PFSK-1 (cell line): ENCODE results near the gene LDLRAD3.

Experiments
- FOXP2 ChIP-seq: optimal IDR thresholded peaks from 2 replicates; pipeline ENCODE3; 2011; ENCODE audit warnings: borderline replicate concordance, control low read depth, inconsistent platforms; ENCODE audit not compliant: insufficient read depth; ENCODE audit errors: extremely low read length, extremely low read depth
- POLR2AphosphoS5 ChIP-seq: IDR thresholded peaks from 2 replicates; pipeline ENCODE4 v1.6.1; 2012; ENCODE audit warnings: low read depth, mild to moderate bottlenecking, control low read depth, low read length, moderate library complexity
- REST ChIP-seq, 2 experiments: IDR thresholded peaks; 2 replicates each; pipeline versions ENCODE4 v1.6.1 to v1.8.0; 2011 to 2012; ENCODE audit warnings: low read depth in 2 of 2, low read length in 2 of 2, control low read depth in 1 of 2, inconsistent platforms in 1 of 2, mild to moderate bottlenecking in 1 of 2, moderate library complexity in 1 of 2; ENCODE audit not compliant: insufficient read depth in 1 of 2
- SIN3A ChIP-seq: IDR thresholded peaks from 2 replicates; pipeline ENCODE4 v1.6.1; 2012; ENCODE audit warnings: mild to moderate bottlenecking, low read length, moderate library complexity, borderline replicate concordance; ENCODE audit not compliant: insufficient read depth
- TAF1 ChIP-seq: IDR thresholded peaks from 2 replicates; pipeline ENCODE4 v1.6.1; 2012; ENCODE audit warnings: low read length, control low read depth, borderline replicate concordance; ENCODE audit not compliant: insufficient read depth

LDLRAD3 gene

DNA sequence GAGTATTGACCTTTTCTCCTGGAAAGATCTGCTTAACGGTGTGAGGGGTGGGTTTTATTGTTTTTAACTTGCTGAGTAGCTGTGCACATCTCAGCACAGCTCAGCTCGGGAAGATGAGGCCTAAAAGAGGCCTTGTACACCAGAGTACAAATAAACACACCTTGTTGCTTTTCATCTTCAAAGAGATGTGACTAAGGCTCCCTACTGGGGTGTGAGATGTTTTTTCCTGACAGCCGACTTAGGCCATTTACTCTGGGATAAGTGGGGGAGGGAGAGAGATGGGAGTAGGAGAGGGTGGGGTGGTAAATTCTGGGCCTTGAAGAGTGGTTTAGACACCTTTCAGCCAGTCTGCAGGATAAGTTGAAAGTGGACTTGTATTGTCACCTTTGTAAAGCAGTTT lies 2.9 kb downstream of the LDLRAD3 start:
- TF ChIP-seq POLR2AphosphoS5 = no peak

GRCh38 chr11:35947437-35947836 lies 3.6 kb downstream of the LDLRAD3 start:
- TF ChIP-seq SIN3A = no peak
- TF ChIP-seq TAF1 = no peak
- TF ChIP-seq REST (IDR thresholded peaks at IDR 0.05; ENCODE audit: insufficient read depth in 1 of 2, low read depth in 2 of 2, low read length in 2 of 2) = no peak
- TF ChIP-seq FOXP2 = no peak
- TF ChIP-seq POLR2AphosphoS5 = no peak

DNA sequence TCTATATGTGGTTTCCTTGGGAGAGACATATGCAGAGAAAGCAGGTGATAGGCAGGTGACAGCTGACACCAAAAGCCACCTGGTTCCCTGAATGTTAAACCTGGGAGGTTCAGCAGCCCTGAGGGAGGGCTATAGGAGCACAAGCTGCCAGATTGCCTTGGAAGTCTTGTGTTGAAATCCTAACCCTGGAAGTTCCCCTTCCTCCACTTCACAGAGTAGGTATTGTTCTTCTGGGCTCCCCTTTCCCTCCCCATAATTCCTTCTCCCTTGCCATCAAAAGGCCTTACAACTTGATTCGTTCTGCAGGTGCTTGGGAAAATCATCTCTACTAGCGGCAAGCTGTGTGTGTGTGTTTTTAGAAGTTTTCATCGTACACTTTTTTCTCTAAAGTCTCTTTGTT lies 5.4 kb downstream of the LDLRAD3 start:
- TF ChIP-seq FOXP2 = no peak
- no peak for TF ChIP-seq SIN3A
- no peak for TF ChIP-seq POLR2AphosphoS5
- TF ChIP-seq REST (IDR thresholded peaks at IDR 0.05; ENCODE audit: insufficient read depth in 1 of 2, low read depth in 2 of 2, low read length in 2 of 2) = no peak
- no peak for TF ChIP-seq TAF1

GRCh38 chr11:35950082-35950481 lies 6.2 kb downstream of the LDLRAD3 start:
- TF ChIP-seq TAF1 (no peak), POLR2AphosphoS5 (no peak), FOXP2 (no peak), REST (IDR thresholded peaks at IDR 0.05; ENCODE audit: insufficient read depth in 1 of 2, low read depth in 2 of 2, low read length in 2 of 2) (no peak), SIN3A (no peak)

DNA sequence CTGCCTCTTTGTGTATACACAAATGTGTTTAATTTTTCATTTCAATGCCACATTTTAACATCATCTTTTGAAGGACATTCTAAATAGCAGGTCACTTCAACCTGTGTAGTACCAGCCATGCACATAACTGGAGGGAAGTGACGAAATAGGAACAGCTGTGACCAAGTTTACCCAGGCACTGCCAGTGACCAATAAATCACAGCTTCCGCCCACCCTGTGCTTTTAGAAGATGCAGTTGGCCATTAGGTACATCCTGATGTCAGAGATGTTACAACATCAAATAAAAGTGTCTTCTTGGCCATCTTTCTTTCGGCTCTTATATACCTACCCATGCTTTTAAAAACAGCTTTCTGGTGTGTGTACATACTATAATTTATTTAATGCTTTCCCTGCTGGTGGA lies 7.8 kb downstream of the LDLRAD3 start:
- TF ChIP-seq FOXP2 = no peak
- no peak for TF ChIP-seq TAF1
- no peak for TF ChIP-seq POLR2AphosphoS5
- no peak for TF ChIP-seq REST (IDR thresholded peaks at IDR 0.05; ENCODE audit: insufficient read depth in 1 of 2, low read depth in 2 of 2, low read length in 2 of 2)
